WERI-Rb-1 (cell line): Measurements from ENCODE around the gene CACNA2D2.
A peak's percentile ranks its signal among the peaks of the same experiment; 100 is the strongest.

Source experiments
- DNase-seq: peaks from one replicate; pipeline ENCODE4 v3.0.0-alpha.2; 2020
- H3K27ac ChIP-seq: fragments of 250-450 bp; sonication (Bioruptor Pico); 2 replicates; pipeline ENCODE4 v1.5.1; 2020; ENCODE audit warnings: mild to moderate bottlenecking, moderate library complexity
- H3K27me3 ChIP-seq: fragments of 250-450 bp; sonication (Bioruptor Pico); 2 replicates; pipeline ENCODE4 v1.5.1; 2021; ENCODE audit warnings: mild to moderate bottlenecking, low read depth, moderate library complexity; ENCODE audit not compliant: insufficient read depth, severe bottlenecking
- H3K36me3 ChIP-seq: fragments of 250-450 bp; sonication (Bioruptor Pico); 2 replicates; pipeline ENCODE4 v1.5.1; 2020; ENCODE audit warnings: mild to moderate bottlenecking, moderate library complexity
- H3K4me3 ChIP-seq: 2 replicates; pipeline ENCODE4 v1.5.1; 2011; ENCODE audit warnings: low read depth, mild to moderate bottlenecking, control low read depth, low read length
- H3K9me3 ChIP-seq: fragments of 250-450 bp; sonication (Bioruptor Pico); 2 replicates; pipeline ENCODE4 v1.5.1; 2021; ENCODE audit warnings: mild to moderate bottlenecking, moderate library complexity; ENCODE audit not compliant: severe bottlenecking
- TF ChIP-seq, protein P1 (sequence below): IDR thresholded peaks from 2 replicates; pipeline ENCODE4 v1.5.1; 2011; ENCODE audit warnings: low read depth, mild to moderate bottlenecking, control low read depth, inconsistent platforms, low read length

CACNA2D2 gene

DNA sequence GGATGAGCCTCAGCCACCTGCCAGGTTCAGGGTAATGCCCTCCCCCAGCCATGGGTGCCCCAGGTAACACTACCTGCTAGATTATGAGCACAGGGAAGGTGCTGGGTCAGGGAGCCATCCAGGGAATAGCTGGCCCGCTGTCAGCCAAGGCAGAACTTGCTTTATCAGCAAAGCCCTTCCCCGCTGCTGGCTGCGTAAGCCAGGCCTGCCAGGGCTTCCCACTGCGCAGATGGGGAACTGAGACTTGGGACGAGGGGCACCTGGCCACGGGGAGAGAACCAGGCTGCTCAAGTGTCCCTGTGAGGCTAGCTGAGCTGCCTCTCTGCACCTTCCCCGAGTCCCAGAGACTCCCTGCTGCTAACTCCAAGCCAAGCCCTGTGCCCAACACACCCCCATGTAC lies 45.4 kb downstream of the CACNA2D2 start:
- Histone ChIP-seq H3K4me3 (no peak overlapping the region), H3K36me3 (no peaks in the 10 kb centered on the region), H3K27ac (no peak overlapping the region), H3K27me3 (no peaks in the 10 kb centered on the region), H3K9me3 (no peaks in the 10 kb centered on the region)
- no peak for DNase-seq
- TF ChIP-seq, protein P1, sequence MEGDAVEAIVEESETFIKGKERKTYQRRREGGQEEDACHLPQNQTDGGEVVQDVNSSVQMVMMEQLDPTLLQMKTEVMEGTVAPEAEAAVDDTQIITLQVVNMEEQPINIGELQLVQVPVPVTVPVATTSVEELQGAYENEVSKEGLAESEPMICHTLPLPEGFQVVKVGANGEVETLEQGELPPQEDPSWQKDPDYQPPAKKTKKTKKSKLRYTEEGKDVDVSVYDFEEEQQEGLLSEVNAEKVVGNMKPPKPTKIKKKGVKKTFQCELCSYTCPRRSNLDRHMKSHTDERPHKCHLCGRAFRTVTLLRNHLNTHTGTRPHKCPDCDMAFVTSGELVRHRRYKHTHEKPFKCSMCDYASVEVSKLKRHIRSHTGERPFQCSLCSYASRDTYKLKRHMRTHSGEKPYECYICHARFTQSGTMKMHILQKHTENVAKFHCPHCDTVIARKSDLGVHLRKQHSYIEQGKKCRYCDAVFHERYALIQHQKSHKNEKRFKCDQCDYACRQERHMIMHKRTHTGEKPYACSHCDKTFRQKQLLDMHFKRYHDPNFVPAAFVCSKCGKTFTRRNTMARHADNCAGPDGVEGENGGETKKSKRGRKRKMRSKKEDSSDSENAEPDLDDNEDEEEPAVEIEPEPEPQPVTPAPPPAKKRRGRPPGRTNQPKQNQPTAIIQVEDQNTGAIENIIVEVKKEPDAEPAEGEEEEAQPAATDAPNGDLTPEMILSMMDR, result no peak

DNA sequence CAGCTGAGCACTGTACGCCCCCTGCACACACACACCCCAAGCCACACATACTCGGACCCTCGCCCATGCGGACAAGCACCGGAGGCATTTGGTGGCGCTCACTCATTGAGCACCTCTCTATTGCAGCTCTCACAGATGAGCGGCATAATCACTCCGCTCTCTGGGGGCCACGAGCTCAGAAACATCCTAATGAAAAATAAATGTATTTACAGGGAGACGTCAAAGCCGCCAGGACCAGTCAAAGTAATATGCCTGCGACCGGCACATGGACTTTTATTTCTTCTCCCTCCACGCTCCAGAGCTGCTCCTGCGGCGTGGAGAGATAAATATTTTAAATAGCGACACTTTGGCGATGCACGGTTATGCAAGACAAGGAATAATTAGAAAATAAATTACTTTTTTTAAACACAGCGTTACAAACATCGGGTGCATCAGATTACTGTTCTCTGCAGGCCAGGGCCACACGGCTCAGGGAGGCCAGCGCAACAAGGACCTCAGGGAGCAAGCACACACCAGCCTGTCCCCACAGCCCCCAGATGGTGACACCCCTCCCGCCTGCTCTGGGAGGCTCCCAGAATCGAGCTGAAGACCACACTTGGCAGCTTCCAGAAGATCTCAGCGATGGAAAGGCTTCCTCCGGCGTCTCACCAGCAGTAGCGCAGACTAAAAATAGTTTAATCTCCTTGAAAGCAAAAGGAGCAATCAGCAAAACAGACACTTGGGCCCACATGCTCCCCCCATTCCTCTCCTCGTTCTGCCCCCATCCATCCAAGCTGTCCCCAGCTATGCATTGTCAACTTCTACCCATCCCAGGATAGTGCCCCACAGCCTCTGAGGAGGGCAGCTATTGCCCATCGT lies 48.0 kb downstream of the CACNA2D2 start:
- no peaks in the 10 kb centered on the region for H3K9me3 ChIP-seq
- peak overlapping the region; percentile 55 for H3K27ac ChIP-seq
- no peaks in the 10 kb centered on the region for H3K36me3 ChIP-seq
- TF ChIP-seq, protein P1, result no peak
- H3K27me3 ChIP-seq, result no peaks in the 10 kb centered on the region
- H3K4me3 ChIP-seq, result no peak overlapping the region
- peak; percentile 63 for DNase-seq

DNA sequence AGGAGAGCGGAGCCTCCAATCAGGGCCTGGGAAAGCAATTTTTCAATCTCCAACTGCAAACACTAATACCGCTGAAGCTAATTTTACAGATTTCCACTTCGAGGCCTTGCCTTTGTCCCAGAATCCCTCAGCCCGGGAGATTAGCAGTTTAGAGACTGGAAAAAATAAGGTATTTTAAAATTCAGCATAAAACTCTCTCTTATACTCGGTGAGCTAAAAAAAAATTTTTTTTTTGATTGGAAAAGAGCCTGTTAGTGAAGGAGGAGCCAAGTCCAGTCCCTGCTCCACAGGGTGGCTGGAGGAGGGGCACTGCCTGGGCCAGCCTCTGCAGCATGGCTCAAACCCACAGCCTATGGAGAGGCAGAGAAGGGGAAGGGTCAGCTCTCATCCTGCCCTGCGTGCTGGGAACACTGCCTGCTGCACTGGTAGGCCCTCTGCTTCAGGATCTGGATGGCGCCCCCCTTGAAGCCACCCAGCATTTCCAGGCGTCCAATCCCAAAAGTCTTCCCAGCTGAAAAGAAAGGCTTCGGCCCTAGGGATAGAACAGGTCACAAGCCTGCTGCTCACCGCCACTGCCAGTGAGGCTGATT lies 48.9 kb downstream of the CACNA2D2 start:
- Histone ChIP-seq H3K36me3 (no peaks in the 10 kb centered on the region), H3K27me3 (no peaks in the 10 kb centered on the region), H3K9me3 (no peaks in the 10 kb centered on the region), H3K27ac (peak overlapping the region; percentile 55), H3K4me3 (no peak overlapping the region)
- TF ChIP-seq, protein P1, result no peak
- DNase-seq, result peak; percentile 56

DNA sequence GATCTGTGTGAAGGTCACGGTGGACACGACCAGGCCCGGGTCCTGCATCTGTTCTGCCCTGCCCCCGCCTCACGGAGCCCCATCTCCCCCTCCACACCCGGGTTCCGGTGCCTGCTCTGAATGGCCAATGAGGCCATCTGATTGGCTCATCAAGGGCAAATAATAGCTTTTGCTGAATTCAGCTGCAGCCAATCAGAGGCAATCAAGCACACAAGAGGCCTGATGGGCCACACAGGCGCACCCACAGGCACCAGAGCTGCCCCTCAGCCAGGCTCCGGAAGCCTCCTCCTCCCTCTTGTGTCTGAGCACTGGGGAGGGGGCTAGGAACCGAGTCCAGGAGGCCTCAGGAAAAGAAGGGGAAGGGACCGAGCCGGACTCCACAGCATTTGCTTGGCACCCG lies 49.5 kb downstream of the CACNA2D2 start:
- Histone ChIP-seq H3K9me3 (no peaks in the 10 kb centered on the region), H3K27me3 (no peaks in the 10 kb centered on the region), H3K27ac (no peak overlapping the region), H3K4me3 (no peak overlapping the region), H3K36me3 (no peaks in the 10 kb centered on the region)
- no peak for DNase-seq
- TF ChIP-seq, protein P1, result no peak

DNA sequence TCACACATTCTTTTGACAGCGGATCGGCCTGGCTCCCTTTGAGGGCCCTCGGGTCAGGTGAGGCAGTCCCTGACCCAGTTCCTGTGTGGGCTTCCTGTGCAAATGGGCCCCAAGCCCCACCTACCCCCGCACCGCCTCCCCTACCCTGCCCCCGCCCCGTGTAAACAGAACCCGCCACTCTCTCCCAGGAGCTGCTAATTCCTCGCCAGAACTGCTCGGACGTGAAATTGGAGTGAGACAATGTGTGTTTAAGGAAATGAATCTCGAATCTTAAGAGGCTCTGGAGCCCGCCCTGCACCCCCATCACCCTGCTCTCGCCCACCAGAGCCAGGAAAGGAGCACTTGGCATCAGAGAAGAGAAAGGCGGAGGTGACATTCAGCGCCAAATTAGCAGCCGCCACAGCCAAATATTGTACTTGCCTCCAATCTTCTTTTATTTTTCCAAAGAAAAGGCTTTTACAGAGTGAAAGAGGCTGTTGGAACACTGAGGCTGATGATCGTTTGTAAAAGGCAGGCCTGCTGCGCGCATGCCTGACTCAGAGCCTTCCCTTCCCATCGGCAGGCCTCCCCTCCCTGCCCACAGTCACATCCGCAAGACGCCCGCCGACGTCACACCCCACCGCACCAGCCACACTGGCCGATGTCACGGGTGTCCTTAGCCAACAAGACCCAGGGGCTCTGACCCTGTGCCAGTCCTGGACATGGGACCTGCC lies 53.1 kb downstream of the CACNA2D2 start:
- DNase-seq, result peak; percentile 26
- H3K36me3 ChIP-seq, result no peaks in the 10 kb centered on the region
- H3K27ac ChIP-seq, result no peak overlapping the region
- no peak overlapping the region for H3K4me3 ChIP-seq
- TF ChIP-seq, protein P1, result no peak
- H3K27me3 ChIP-seq, result no peaks in the 10 kb centered on the region
- no peaks in the 10 kb centered on the region for H3K9me3 ChIP-seq
